A673 (cell line): ENCODE results near the gene TNKS2. TPM values are rescaled to one million over a fixed set of nuclear protein-coding genes. Genes with fewer than 3 reads are reported as not detected.
A peak's percentile ranks its signal among the peaks of the same experiment; 100 is the strongest.

Experiments used
- BruUV-seq: library from RNA; stranded (reverse); fragments of 400-500 nt; replicated peaks from 2 replicates; lab custom pipeline; 2021; lab: Mats Ljungman, UMichigan
- CTCF ChIA-PET: fragments of 300-600 bp; sonication (Branson Sonifier 250); formaldehyde crosslinking; loops from one replicate; lab custom pipeline; 2022; ENCODE audit warnings: antibody characterized with exemption; lab: Charles Lee
- POLR2A ChIA-PET: fragments of 300-600 bp; sonication (Branson Sonifier 250); formaldehyde crosslinking; loops from one replicate; lab custom pipeline; 2022; ENCODE audit warnings: antibody characterized with exemption; ENCODE audit not compliant: low non-redundant PET; lab: Charles Lee
- DNase-seq: peaks from one replicate; pipeline ENCODE4 v3.0.0-alpha.2; 2015; ENCODE audit warnings: low spot score
- H3K27ac ChIP-seq: fragments of 200-600 bp; sonication (generic); 2 replicates; pipeline ENCODE4 v1.5.1; 2016; ENCODE audit warnings: mixed run types, low read depth, mild to moderate bottlenecking, mixed read lengths, antibody characterized with exemption, low read length; ENCODE audit not compliant: poor library complexity, severe bottlenecking
- H3K27me3 ChIP-seq: fragments of 200-600 bp; sonication (generic); replicated peaks from 2 replicates; pipeline ENCODE4 v1.6.1; 2017; ENCODE audit warnings: mixed run types, low read depth, mild to moderate bottlenecking, mixed read lengths, antibody characterized with exemption, low read length; ENCODE audit not compliant: insufficient read depth, poor library complexity
- H3K36me3 ChIP-seq: fragments of 200-600 bp; sonication (generic); 2 replicates; pipeline ENCODE4 v1.6.1; 2016; ENCODE audit warnings: mixed run types, mild to moderate bottlenecking, mixed read lengths, antibody characterized with exemption, low read length; ENCODE audit not compliant: insufficient read depth, poor library complexity, severe bottlenecking
- H3K4me1 ChIP-seq: fragments of 200-600 bp; sonication (generic); 2 replicates; pipeline ENCODE4 v1.6.1; 2017; ENCODE audit warnings: mixed run types, mild to moderate bottlenecking, mixed read lengths, antibody characterized with exemption, low read length; ENCODE audit not compliant: insufficient read depth, poor library complexity, severe bottlenecking
- H3K4me3 ChIP-seq: fragments of 200-600 bp; sonication (generic); 2 replicates; pipeline ENCODE4 v1.5.1; 2016; ENCODE audit warnings: low read depth, mixed run types, mild to moderate bottlenecking, mixed read lengths, low read length; ENCODE audit not compliant: poor library complexity, severe bottlenecking
- H3K9me3 ChIP-seq: fragments of 200-600 bp; sonication (generic); 2 replicates; pipeline ENCODE4 v1.6.1; 2016; ENCODE audit warnings: mixed run types, low read depth, mild to moderate bottlenecking, mixed read lengths, antibody characterized with exemption, low read length; ENCODE audit not compliant: poor library complexity, severe bottlenecking
- EZH2 ChIP-seq: fragments of 200-600 bp; sonication (generic); IDR thresholded peaks from 2 replicates; pipeline ENCODE4 v1.6.1; 2017; ENCODE audit warnings: borderline replicate concordance, low read depth, mild to moderate bottlenecking, mixed read lengths, antibody characterized with exemption, low read length; ENCODE audit not compliant: poor library complexity, severe bottlenecking
- intact Hi-C: fragments of 100-400 bp; cut with micrococcal nuclease; formaldehyde crosslinking; loops from one replicate; pipeline ENCODE4 v1.10.0; 2022; ENCODE audit not compliant: unreplicated experiment
- total RNA-seq: library from RNA; stranded (reverse); gene quantifications from 2 replicates; pipeline ENCODE4 v1.2.3, GENCODE V29; 2021
- TF ChIP-seq, protein P1 (sequence below): fragments of 300-800, 200-600 bp; sonication (generic); conservative IDR thresholded peaks from 2 replicates; pipeline ENCODE4 v1.5.1; 2017; ENCODE audit warnings: low read depth, mild to moderate bottlenecking, antibody characterized with exemption, low read length, moderate library complexity, mixed read lengths

The TNKS2 gene
- total RNA-seq, 1 experiment from 2014 or later, result 39.4 TPM

DNA sequence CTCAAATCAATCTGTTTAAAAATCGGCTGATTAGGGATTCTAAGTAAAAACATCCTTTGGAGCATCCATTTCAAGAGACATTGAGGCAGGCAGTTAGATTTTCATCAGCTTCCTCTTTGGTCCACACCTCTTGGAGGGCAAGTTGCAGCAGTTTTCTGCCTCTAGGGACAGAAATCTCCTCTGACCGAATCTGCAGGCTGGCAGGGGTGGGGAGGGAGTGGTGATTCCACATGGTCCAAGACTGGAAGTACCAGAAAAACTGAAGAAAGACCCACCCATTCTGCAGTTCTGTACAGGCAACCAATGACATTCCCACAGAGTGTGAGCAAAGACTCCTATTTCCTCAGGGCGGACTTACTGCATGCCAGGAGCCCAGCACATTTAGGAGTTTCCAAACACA lies 82.1 kb downstream of the TNKS2 start:
- no peaks in the 10 kb centered on the region for H3K36me3 ChIP-seq
- H3K27me3 ChIP-seq, result peaks cover 45% of the 10 kb centered on the region
- intact Hi-C loops, result no loop called here
- no peaks in the 10 kb centered on the region for H3K9me3 ChIP-seq
- no TSS peak for BruUV-seq
- ChIA-PET CTCF (no interaction called here), POLR2A (no interaction called here)
- H3K4me1 ChIP-seq, result peaks cover 30% of the 10 kb centered on the region
- H3K27ac ChIP-seq, result no peak overlapping the region
- DNase-seq, result no peak
- H3K4me3 ChIP-seq, result no peak overlapping the region
- no peak for TF ChIP-seq EZH2
- TF ChIP-seq, protein P1, sequence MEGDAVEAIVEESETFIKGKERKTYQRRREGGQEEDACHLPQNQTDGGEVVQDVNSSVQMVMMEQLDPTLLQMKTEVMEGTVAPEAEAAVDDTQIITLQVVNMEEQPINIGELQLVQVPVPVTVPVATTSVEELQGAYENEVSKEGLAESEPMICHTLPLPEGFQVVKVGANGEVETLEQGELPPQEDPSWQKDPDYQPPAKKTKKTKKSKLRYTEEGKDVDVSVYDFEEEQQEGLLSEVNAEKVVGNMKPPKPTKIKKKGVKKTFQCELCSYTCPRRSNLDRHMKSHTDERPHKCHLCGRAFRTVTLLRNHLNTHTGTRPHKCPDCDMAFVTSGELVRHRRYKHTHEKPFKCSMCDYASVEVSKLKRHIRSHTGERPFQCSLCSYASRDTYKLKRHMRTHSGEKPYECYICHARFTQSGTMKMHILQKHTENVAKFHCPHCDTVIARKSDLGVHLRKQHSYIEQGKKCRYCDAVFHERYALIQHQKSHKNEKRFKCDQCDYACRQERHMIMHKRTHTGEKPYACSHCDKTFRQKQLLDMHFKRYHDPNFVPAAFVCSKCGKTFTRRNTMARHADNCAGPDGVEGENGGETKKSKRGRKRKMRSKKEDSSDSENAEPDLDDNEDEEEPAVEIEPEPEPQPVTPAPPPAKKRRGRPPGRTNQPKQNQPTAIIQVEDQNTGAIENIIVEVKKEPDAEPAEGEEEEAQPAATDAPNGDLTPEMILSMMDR, result no peak

DNA sequence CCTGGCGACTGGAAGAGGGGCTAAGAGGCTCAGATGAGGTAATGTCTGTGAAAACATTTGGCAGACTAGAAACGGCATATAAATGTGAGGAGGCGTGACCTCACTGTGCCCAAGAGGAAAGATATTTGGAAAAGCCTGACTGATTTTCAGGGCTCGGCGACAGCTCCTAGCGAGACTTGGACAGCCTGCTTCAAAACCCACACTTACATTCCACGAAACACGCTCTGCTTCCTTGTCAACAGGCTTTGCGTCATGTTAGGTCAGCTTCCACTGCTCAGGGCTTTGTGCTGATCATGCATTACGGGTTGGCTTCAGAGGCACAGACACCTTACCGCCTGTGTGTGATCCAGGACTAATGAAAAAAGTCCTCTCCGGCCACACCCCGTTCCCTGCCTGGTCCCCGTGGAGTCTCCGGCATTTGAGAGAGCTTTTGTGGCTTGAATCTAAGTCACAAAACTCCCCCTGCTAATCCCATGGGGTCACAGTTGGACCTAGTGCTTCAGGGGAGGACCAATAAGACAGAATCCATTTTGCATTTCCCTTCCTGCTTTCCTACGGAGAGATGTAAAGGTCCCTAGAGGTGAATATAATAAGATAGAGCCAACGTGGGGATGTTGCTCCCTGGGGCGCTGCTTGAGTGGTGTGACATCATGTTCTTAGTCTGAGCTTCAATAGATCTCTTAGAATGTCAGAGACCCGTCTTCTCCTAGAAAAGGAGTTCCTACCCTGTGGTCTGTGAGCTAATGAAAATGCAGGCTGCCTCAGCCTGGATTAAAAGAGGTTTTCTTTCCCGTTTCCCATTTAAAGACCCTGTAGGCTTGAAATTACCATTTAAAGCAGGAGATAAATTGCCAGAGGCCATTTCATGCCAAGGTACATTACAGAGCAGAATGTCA lies 85.6 kb downstream of the TNKS2 start:
- no TSS peak for BruUV-seq
- peaks cover 39% of the 10 kb centered on the region for H3K4me1 ChIP-seq

DNA sequence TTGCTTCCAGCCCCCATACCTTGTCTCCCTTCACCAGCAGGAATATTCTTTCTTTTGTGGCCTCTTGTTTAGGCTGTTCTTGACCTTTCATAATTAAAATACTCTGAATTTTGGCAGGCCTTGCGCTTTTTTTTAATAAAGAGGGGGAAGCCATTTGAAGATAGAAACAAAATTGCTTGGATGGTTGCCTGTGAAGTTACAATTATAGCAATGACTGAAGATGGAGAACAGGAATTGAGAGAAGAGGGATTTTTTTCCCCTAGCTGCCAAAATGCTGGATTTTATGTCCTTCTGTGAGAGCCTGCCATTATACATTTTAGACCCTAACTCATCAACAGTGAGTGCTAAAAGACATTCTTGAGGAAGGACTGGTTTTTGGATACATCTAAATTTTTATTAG lies 86.3 kb downstream of the TNKS2 start:
- intact Hi-C loops, result no loop called here
- CTCF ChIA-PET, result interaction anchor here (0.5 kb wide), 1 partner anchor 634 kb away, joined by 3 read pairs; no protein-coding TSS in a partner anchor
- no TSS peak for BruUV-seq
- Histone ChIP-seq H3K36me3 (no peaks in the 10 kb centered on the region), H3K9me3 (no peaks in the 10 kb centered on the region), H3K4me1 (peaks cover 39% of the 10 kb centered on the region), H3K27ac (no peak overlapping the region), H3K27me3 (peaks cover 31% of the 10 kb centered on the region), H3K4me3 (no peak overlapping the region)
- no peak for DNase-seq
- TF ChIP-seq, protein P1, result no peak
- no peak for TF ChIP-seq EZH2
- POLR2A ChIA-PET, result no interaction called here

More for the DNA sequence above, 85.6 kb downstream of the TNKS2 start:
- no peak for TF ChIP-seq EZH2
- TF ChIP-seq, protein P1, result no peak
- ChIA-PET POLR2A (no interaction called here), CTCF (interaction anchor here (0.5 kb wide), 1 partner anchor 633 kb away, joined by 3 read pairs; no protein-coding TSS in a partner anchor)
- Histone ChIP-seq H3K9me3 (no peaks in the 10 kb centered on the region), H3K36me3 (no peaks in the 10 kb centered on the region), H3K27ac (no peak overlapping the region), H3K27me3 (peaks cover 34% of the 10 kb centered on the region), H3K4me3 (no peak overlapping the region)
- intact Hi-C loops, result no loop called here
- peak; percentile 40 for DNase-seq
